Stimulated activated CD8-positive, alpha-beta memory T cell treated with anti-CD3 and anti-CD28 coated beads, Interleukin-15, amount 100 ng/mL, for 4 hours (primary cell): ENCODE measurements around the gene DGKE.

ENCODE experiments used
- DNase-seq, 2 donors: peaks; one replicate each; pipeline ENCODE4 v3.0.0-alpha.2; 2020; ENCODE audit warnings: low read depth in 2 of 2

DGKE gene

GRCh38 chr17:56914581-56915273, 80.8 kb downstream of the DGKE start:
- DNase-seq: no peak

- DNase-seq: no peak
These were observed 83.8 kb downstream of the DGKE start for GRCh38 chr17:56917559-56918296.

GRCh38 chr17:56918916-56919315, 85.0 kb downstream of the DGKE start:
- no peak for DNase-seq
